IPS-15b (cell line): ENCODE measurements around the gene SMOC1.

Experiments
- H3K27me3 ChIP-seq: one replicate; pipeline ENCODE4 v1.6.1; 2013; ENCODE audit warnings: low read length; ENCODE audit not compliant: control insufficient read depth, insufficient read depth
- H3K36me3 ChIP-seq: one replicate; pipeline ENCODE4 v1.6.1; 2013; ENCODE audit warnings: low read length; ENCODE audit not compliant: control insufficient read depth, insufficient read depth
- H3K4me1 ChIP-seq: one replicate; pipeline ENCODE4 v1.6.1; 2013; ENCODE audit warnings: mild to moderate bottlenecking, low read length; ENCODE audit not compliant: control insufficient read depth, insufficient read depth
- H3K4me3 ChIP-seq: one replicate; pipeline ENCODE4 v1.5.1; 2013; ENCODE audit warnings: low read depth, low read length
- H3K9ac ChIP-seq: one replicate; pipeline ENCODE4 v1.6.1; 2013; ENCODE audit warnings: low read depth, mild to moderate bottlenecking, low read length
- H3K9me3 ChIP-seq: one replicate; pipeline ENCODE4 v1.6.1; 2013; ENCODE audit warnings: mild to moderate bottlenecking, low read length; ENCODE audit not compliant: control insufficient read depth, insufficient read depth

Gene SMOC1

GRCh38 chr14:69931960-69932359 is 52.7 kb downstream of the SMOC1 start:
- H3K9ac ChIP-seq: no peak overlapping the region
- H3K9me3 ChIP-seq: no peaks in the 10 kb centered on the region
- no peak overlapping the region for H3K4me3 ChIP-seq
- H3K27me3 ChIP-seq: no peaks in the 10 kb centered on the region
- no peaks in the 10 kb centered on the region for H3K4me1 ChIP-seq
- H3K36me3 ChIP-seq: peaks cover 2% of the 10 kb centered on the region

DNA sequence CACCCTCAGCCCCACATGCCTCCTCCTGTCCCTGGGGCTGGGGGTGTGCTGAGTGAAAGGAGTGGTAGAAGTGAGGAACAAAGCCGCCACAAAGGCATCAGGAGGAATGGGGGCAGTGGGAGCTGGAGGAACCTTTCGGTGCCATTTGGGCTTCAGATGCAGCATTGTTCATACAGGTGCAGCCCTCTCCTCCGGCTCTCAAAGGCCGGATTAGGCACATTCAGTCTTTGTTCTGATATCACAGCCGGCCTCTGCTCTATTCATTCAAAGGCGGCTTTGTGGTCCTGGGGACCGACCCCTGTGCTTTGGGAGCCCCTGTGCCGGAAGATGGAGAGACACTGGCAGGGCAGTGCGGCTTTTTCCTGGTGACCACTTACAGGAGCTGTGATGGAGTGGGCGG is 53.2 kb downstream of the SMOC1 start:
- Histone ChIP-seq H3K27me3 (no peaks in the 10 kb centered on the region), H3K9me3 (no peaks in the 10 kb centered on the region), H3K36me3 (peaks cover 2% of the 10 kb centered on the region), H3K4me3 (no peak overlapping the region), H3K4me1 (no peaks in the 10 kb centered on the region), H3K9ac (no peak overlapping the region)

DNA sequence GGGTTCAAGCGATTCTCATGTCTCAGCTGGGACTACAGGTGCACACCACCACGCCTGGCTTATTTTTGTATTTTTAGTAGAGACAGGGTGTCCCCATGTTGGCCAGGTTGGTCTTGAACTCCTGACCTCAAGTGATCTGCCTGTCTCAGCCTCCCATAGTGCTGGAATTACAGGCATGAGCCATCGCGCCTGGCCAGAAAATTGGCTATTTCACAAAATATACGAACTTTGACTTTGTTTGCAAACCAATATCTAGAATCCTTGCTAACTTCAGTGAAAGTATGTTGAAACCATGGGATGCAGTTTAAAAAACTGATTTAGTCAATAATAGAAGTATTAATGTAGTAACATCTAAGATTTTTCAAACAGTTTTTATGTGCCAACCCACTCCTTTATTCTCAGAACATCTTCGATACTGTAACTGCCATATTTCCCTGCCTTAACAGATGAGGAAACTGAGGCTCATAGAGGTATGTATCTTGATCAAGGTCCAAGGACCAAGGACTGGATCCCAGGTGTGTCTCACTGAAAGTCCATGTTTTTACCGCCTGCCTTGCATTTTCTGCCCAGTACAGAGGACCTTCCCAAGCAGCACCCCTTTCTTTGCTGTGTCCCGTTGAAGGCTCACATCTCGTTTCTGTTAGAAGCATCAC is 54.5 kb downstream of the SMOC1 start:
- Histone ChIP-seq H3K9ac (no peak overlapping the region), H3K4me3 (no peak overlapping the region), H3K9me3 (no peaks in the 10 kb centered on the region), H3K36me3 (peaks cover 2% of the 10 kb centered on the region), H3K27me3 (no peaks in the 10 kb centered on the region), H3K4me1 (no peaks in the 10 kb centered on the region)

GRCh38 chr14:69937367-69938081 is 58.3 kb downstream of the SMOC1 start:
- H3K4me1 ChIP-seq: no peaks in the 10 kb centered on the region
- no peak overlapping the region for H3K9ac ChIP-seq
- no peaks in the 10 kb centered on the region for H3K9me3 ChIP-seq
- H3K27me3 ChIP-seq: no peaks in the 10 kb centered on the region
- peaks cover 2% of the 10 kb centered on the region for H3K36me3 ChIP-seq
- H3K4me3 ChIP-seq: no peak overlapping the region

DNA sequence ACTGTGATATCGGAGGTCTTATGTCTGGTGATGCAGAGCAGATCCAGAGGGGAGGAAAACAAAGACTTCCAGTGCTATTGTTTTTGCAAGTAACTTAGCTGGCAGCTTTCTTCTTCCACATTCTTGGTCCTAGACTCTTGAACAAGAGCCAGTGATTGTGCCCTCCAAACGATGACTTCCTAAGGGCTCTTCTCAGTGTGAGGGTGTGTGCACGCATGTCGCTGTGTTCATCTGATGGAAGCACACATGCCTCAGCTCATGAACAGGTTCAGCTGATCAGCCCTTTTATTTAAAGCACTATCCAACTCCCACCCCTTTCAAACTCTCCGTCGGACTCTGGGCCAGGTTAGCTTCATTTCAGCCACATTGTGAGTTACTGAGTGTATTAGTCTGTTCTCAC is 59.5 kb downstream of the SMOC1 start:
- no peaks in the 10 kb centered on the region for H3K9me3 ChIP-seq
- no peaks in the 10 kb centered on the region for H3K27me3 ChIP-seq
- no peak overlapping the region for H3K9ac ChIP-seq
- no peak overlapping the region for H3K4me3 ChIP-seq
- peaks cover 2% of the 10 kb centered on the region for H3K36me3 ChIP-seq
- H3K4me1 ChIP-seq: no peaks in the 10 kb centered on the region

DNA sequence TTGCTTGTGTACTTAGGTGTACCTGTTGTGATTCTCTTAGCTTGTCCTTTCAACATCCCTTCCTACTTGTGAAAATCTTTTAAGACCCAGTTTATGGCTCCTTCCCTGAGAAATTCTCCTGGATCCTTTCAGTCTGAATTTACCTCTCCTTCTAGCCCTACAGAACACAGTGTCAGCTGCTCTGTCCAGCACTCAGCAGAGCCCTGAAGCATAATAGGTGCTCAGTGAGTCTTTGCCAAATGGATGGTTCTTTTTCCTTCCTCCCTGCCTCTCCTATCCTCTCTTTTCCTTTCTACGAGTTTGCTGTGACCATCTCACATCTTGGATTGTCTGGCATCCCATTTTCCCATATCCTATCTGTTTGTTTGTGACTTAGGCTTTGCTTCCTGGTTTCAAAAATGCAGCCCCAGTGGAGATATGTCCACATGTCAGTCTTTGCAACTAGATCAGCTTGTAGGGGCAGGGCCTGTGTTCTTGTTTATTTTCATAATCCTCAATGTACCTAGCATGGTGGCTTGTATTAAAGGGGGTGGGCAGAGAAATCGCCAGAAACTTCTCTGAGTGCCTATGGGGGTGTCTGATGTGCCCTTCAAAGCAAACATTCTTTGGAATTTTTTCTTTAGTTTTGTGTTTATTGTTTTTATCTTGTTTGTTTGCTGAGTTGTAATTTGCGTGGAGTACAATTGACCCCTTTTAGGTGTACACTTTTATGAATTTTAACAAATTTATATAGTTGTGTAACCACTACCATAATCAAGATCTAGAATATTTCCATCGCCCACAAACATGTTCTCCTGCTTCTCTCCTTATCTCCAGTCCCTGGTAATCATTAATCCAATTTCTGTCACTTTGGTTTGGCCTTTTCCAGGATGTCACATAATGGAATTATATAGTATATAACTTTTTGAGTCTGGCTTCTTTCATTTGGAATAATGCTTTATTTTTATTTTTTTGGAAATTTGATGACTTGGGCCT is 62.8 kb downstream of the SMOC1 start:
- Histone ChIP-seq H3K36me3 (no peaks in the 10 kb centered on the region), H3K9ac (no peak overlapping the region), H3K27me3 (no peaks in the 10 kb centered on the region), H3K9me3 (no peaks in the 10 kb centered on the region), H3K4me1 (no peaks in the 10 kb centered on the region), H3K4me3 (no peak overlapping the region)

GRCh38 chr14:69943084-69943780 is 64.0 kb downstream of the SMOC1 start:
- no peaks in the 10 kb centered on the region for H3K36me3 ChIP-seq
- no peaks in the 10 kb centered on the region for H3K27me3 ChIP-seq
- H3K4me3 ChIP-seq: no peak overlapping the region
- no peak overlapping the region for H3K9ac ChIP-seq
- no peaks in the 10 kb centered on the region for H3K4me1 ChIP-seq
- no peaks in the 10 kb centered on the region for H3K9me3 ChIP-seq

- H3K27me3 ChIP-seq: no peaks in the 10 kb centered on the region
- no peak overlapping the region for H3K9ac ChIP-seq
Measured at GRCh38 chr14:69945347-69945746, 66.1 kb downstream of the SMOC1 start.

DNA sequence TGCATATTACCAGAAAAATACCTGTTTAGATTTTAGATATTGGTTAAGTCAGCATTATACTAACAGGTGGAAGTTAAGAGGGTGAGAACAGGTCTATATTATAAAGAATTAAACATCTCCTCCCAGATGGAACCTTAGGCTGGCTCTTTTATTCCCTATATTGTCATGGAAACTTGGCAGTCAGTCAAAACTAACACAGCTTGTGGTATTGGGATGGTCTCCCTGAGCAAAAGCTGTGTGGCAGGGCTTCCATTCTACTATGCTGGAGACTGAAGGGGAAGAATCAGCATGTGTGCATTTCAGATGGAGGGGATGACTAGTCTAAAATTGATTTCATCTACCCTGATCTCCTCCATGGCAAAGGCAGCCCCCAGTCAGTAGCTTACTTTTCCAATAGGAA is 66.7 kb downstream of the SMOC1 start:
- Histone ChIP-seq H3K9ac (no peak overlapping the region), H3K27me3 (no peaks in the 10 kb centered on the region), H3K4me3 (no peak overlapping the region), H3K4me1 (no peaks in the 10 kb centered on the region), H3K36me3 (no peaks in the 10 kb centered on the region), H3K9me3 (no peaks in the 10 kb centered on the region)

More at GRCh38 chr14:69945347-69945746, 66.1 kb downstream of the SMOC1 start:
- no peaks in the 10 kb centered on the region for H3K9me3 ChIP-seq
- no peaks in the 10 kb centered on the region for H3K4me1 ChIP-seq
- H3K4me3 ChIP-seq: no peak overlapping the region
- H3K36me3 ChIP-seq: no peaks in the 10 kb centered on the region

GRCh38 chr14:69948351-69948750 is 69.1 kb downstream of the SMOC1 start:
- no peaks in the 10 kb centered on the region for H3K9me3 ChIP-seq
- H3K9ac ChIP-seq: no peak overlapping the region
- no peaks in the 10 kb centered on the region for H3K27me3 ChIP-seq
- no peaks in the 10 kb centered on the region for H3K36me3 ChIP-seq
- no peaks in the 10 kb centered on the region for H3K4me1 ChIP-seq
- no peak overlapping the region for H3K4me3 ChIP-seq

DNA sequence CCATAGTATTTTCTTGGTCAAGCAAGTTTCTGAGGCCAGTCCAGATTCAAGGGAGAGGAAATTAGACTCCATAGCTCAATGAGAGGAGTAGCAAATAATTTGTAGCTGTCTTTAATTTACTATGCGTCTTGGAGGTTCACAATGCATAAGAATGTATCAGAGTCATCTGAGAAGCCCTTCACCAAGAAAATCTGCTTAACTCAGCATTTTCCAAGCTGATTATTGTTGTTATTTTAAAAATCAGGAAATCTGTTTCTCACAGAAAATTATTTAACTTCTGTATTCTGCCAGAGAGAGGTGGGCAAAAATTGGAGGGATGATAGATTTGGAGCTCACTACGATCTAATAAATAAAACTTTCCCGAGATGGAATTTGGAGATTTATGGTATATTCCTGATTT is 72.0 kb downstream of the SMOC1 start:
- H3K4me1 ChIP-seq: no peaks in the 10 kb centered on the region
- H3K27me3 ChIP-seq: no peaks in the 10 kb centered on the region
- no peak overlapping the region for H3K9ac ChIP-seq
- H3K9me3 ChIP-seq: no peaks in the 10 kb centered on the region
- H3K4me3 ChIP-seq: no peak overlapping the region
- H3K36me3 ChIP-seq: no peaks in the 10 kb centered on the region
